ENCODE measurements around the gene DCN.

DNA sequence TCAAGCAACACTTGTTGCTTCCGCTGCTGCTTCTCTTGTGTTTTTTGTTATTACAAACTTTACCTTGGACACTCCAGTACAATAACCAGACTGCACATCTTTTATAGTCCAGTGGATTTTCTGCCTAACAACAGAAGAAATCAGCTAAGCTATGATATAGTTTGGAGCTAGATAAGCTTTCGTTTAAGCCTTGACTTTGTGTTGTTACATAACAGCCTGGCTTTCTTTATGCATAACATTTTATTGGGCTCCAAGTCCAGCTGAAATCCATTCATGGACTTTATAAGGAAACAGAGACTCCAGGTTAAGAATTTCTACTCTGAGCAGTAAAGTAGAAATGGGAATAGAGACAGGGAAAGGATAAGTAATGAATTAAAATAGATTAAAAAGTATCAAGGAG is 3.5 kb upstream of the DCN start:
- TF ChIP-seq EZH2phosphoT487 (IDR thresholded peaks at IDR 0.05; ENCODE audit: insufficient read depth, low read depth) (no peak), EZH2 (IDR thresholded peaks at IDR 0.05; ENCODE audit: insufficient read depth, poor library complexity, severe bottlenecking) (no peak)
